ENCODE results near the gene BRD4.

GRCh38 chr19:15354566-15355296, 22.4 kb upstream of the BRD4 start:
- TF ChIP-seq REST (IDR thresholded peaks at IDR 0.05; ENCODE audit: borderline replicate concordance) (no peak), CTCF (IDR thresholded peaks at IDR 0.05; ENCODE audit: poor library complexity, severe bottlenecking) (no peak), POLR2AphosphoS5 (IDR thresholded peaks at IDR 0.05) (no peak)

Measured in neural cell (in vitro differentiated cells).